ENCODE data around the gene POLDIP3. TPM values are rescaled to one million over a fixed set of nuclear protein-coding genes. Genes with fewer than 3 reads are reported as not detected.

POLDIP3 gene
- total and polyA plus RNA-seq, 2 donors (not counting 3 experiments of a cell fraction or from before 2014, with no cell fraction given): 29.3 to 60.4 TPM

DNA sequence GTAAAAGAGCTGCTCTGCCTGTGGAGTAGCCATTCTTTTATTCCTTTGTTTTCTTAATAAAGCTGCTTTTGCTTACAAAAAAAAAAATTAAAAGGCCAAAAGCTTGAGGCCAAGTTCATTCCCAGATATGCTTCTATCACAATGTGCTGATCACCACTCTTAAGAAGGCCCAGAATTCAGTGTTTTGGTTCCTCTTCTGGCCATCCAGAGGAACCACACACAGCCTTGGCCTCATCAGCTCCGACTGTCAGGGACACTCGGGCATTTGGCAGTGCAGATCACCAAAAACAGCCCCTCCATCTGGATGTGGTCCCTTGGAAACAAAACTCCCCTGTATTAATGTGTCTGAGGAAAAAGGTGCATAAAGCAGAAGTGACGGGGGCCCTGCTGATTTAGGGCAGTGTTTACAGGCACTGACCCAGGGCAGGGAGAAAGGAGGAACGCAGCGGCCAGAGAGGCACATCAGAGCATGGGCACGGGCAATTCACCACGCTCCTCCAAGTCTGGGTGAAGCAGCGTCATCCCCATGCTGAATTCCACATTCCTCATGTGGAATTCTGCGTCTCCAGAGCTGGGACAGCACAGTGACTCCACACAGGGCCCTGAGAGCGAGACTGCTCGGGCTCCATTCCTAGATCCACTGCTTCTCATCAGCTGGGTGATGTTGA is 17.7 kb downstream of the POLDIP3 start:
- Histone ChIP-seq H3K4me2 (ENCODE audit: insufficient read depth, low read length) (no peak overlapping the region), H3K36me3 (ENCODE audit: control insufficient read depth in 2 of 2, extremely low read depth in 1 of 2, insufficient read depth in 2 of 2, low read length in 2 of 2) (peaks cover 34 to 45% of the 10 kb centered on the region in 2 experiments), H3K9me1 (replicated peaks; ENCODE audit: control insufficient read depth, extremely low read depth, insufficient read depth, low read length) (no peaks in the 10 kb centered on the region), H3K9ac (replicated peaks; ENCODE audit: extremely low read depth, insufficient read depth, low read length) (no peak overlapping the region), H3K27ac (ENCODE audit: insufficient read depth, low read depth, low read length) (no peak overlapping the region), H2AFZ (ENCODE audit: low read depth, low read length) (no peak overlapping the region), H3K4me1 (ENCODE audit: control insufficient read depth, extremely low read depth, insufficient read depth, low read length) (no peaks in the 10 kb centered on the region), H3K9me3 (replicated peaks; ENCODE audit: control insufficient read depth, insufficient read depth, low read length) (no peaks in the 10 kb centered on the region), H3K27me3 (ENCODE audit: control insufficient read depth in 2 of 2, insufficient read depth in 2 of 2, low read length in 2 of 2) (no peaks in the 10 kb centered on the region), H3K4me3 (replicated peaks in 1 of 3; ENCODE audit: insufficient read depth in 1 of 3, low read depth in 1 of 3, low read length in 3 of 3) (no peak overlapping the region), H3K79me2 (ENCODE audit: control insufficient read depth, insufficient read depth, low read length) (peaks cover 9% of the 10 kb centered on the region), H4K20me1 (replicated peaks; ENCODE audit: control insufficient read depth, extremely low read depth, insufficient read depth, low read length) (no peaks in the 10 kb centered on the region)
- dilution Hi-C loops (cut with MboI; ENCODE audit: extremely low pct_ligation_motif_present, low sequenced_read_pairs): no loop called here
- DNase-seq (ENCODE audit: low read depth, low spot score) (no peak), FAIRE-seq (no peak)
- TF ChIP-seq EZH2 (IDR thresholded peaks at IDR 0.05; ENCODE audit: borderline replicate concordance, low read depth, low read length, severe bottlenecking): no peak
- no TSS peak for BruUV-seq (replicated peaks)
- ChIA-PET POLR2A (no interaction called here), CTCF (interaction anchor here (1.3 kb wide), 1 partner anchor 15 kb away, joined by 4 read pairs; no protein-coding TSS in a partner anchor)
- intact Hi-C loops (cut with micrococcal nuclease): no loop called here

DNA sequence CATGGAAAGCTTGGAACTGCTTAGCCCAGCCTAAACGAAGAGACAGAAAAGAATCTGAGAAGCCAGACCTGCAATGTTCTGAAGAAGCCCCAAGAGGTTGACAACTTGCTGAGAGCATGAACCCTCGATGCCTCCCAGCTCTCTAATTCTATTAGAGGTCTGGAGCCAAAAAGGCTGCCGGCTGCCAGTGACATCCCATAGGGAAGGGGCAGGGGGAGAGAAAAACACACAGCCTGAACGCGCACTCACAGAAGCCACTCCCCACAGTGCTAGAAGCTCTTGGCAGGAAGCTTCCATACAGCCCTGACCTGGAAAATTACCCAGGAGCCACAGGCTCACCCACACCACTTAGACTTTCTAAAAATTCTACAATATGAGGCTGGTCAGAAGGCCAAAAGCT is 18.3 kb downstream of the POLDIP3 start:
- H3K4me1 ChIP-seq (ENCODE audit: control insufficient read depth, extremely low read depth, insufficient read depth, low read length): no peaks in the 10 kb centered on the region
- TF ChIP-seq GATA2 (IDR thresholded peaks at IDR 0.05; ENCODE audit: insufficient read depth, insufficient read length, low read depth, low read length) (no peak), EZH2 (IDR thresholded peaks at IDR 0.05; ENCODE audit: borderline replicate concordance, low read depth, low read length, severe bottlenecking) (no peak), JUN (IDR thresholded peaks at IDR 0.05; ENCODE audit: borderline replicate concordance, insufficient read depth, insufficient read length, low read depth) (no peak), MYC (IDR thresholded peaks at IDR 0.05; ENCODE audit: low read depth, low read length) (no peak), POLR2A (IDR thresholded peaks at IDR 0.05; ENCODE audit: low read depth, low read length) (no peak), POLR2AphosphoS5 (IDR thresholded peaks at IDR 0.05; ENCODE audit: insufficient read depth, low read depth, low read length) (no peak), FOS (IDR thresholded peaks at IDR 0.05; ENCODE audit: borderline replicate concordance, insufficient read depth, low read length) (no peak)
- TF ChIP-seq, protein P1, sequence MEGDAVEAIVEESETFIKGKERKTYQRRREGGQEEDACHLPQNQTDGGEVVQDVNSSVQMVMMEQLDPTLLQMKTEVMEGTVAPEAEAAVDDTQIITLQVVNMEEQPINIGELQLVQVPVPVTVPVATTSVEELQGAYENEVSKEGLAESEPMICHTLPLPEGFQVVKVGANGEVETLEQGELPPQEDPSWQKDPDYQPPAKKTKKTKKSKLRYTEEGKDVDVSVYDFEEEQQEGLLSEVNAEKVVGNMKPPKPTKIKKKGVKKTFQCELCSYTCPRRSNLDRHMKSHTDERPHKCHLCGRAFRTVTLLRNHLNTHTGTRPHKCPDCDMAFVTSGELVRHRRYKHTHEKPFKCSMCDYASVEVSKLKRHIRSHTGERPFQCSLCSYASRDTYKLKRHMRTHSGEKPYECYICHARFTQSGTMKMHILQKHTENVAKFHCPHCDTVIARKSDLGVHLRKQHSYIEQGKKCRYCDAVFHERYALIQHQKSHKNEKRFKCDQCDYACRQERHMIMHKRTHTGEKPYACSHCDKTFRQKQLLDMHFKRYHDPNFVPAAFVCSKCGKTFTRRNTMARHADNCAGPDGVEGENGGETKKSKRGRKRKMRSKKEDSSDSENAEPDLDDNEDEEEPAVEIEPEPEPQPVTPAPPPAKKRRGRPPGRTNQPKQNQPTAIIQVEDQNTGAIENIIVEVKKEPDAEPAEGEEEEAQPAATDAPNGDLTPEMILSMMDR (IDR thresholded peaks at IDR 0.05; ENCODE audit: extremely low read depth in 1 of 2, insufficient read depth in 1 of 2, low read depth in 1 of 2, low read length in 2 of 2): no peak
- TF ChIP-seq, protein P2, sequence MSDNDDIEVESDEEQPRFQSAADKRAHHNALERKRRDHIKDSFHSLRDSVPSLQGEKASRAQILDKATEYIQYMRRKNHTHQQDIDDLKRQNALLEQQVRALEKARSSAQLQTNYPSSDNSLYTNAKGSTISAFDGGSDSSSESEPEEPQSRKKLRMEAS (IDR thresholded peaks at IDR 0.05; ENCODE audit: insufficient read depth, insufficient read length): no peak
- peaks cover 7% of the 10 kb centered on the region for H3K79me2 ChIP-seq (ENCODE audit: control insufficient read depth, insufficient read depth, low read length)
- DNase-seq (ENCODE audit: low read depth, low spot score) (no peak), FAIRE-seq (no peak)
- no peaks in the 10 kb centered on the region for H3K9me1 ChIP-seq (replicated peaks; ENCODE audit: control insufficient read depth, extremely low read depth, insufficient read depth, low read length)
- no TSS peak for BruUV-seq (replicated peaks)
- H2AFZ ChIP-seq (ENCODE audit: low read depth, low read length): no peak overlapping the region
- no peaks in the 10 kb centered on the region for H4K20me1 ChIP-seq (replicated peaks; ENCODE audit: control insufficient read depth, extremely low read depth, insufficient read depth, low read length)
- no peaks in the 10 kb centered on the region for H3K27me3 ChIP-seq (ENCODE audit: control insufficient read depth in 2 of 2, insufficient read depth in 2 of 2, low read length in 2 of 2)
- no peaks in the 10 kb centered on the region for H3K9me3 ChIP-seq (replicated peaks; ENCODE audit: control insufficient read depth, insufficient read depth, low read length)
- peaks cover 39 to 49% of the 10 kb centered on the region in 2 experiments for H3K36me3 ChIP-seq (ENCODE audit: control insufficient read depth in 2 of 2, extremely low read depth in 1 of 2, insufficient read depth in 2 of 2, low read length in 2 of 2)
- CTCF ChIA-PET: no interaction called here
- intact Hi-C loops (cut with micrococcal nuclease): no loop called here
- POLR2A ChIA-PET: interaction anchor here (0.7 kb wide), 1 partner anchor 19 kb away, joined by 3 read pairs; no protein-coding TSS in a partner anchor
- H3K4me3 ChIP-seq (replicated peaks in 1 of 3; ENCODE audit: insufficient read depth in 1 of 3, low read depth in 1 of 3, low read length in 3 of 3): no peak overlapping the region
- dilution Hi-C loops (cut with MboI; ENCODE audit: extremely low pct_ligation_motif_present, low sequenced_read_pairs): no loop called here
- no peak overlapping the region for H3K27ac ChIP-seq (ENCODE audit: insufficient read depth, low read depth, low read length)
- no peak overlapping the region for H3K9ac ChIP-seq (replicated peaks; ENCODE audit: extremely low read depth, insufficient read depth, low read length)
- no peak overlapping the region for H3K4me2 ChIP-seq (ENCODE audit: insufficient read depth, low read length)
